ENCODE measurements around the gene PLEKHM2. TPM values are rescaled to one million over a fixed set of nuclear protein-coding genes. Genes with fewer than 3 reads are reported as not detected.

Gene PLEKHM2
- total RNA-seq, 1 experiment from 2014 or later, result 38.5 TPM

- intact Hi-C loops (cut with micrococcal nuclease), result no loop called here
- no peaks in the 10 kb centered on the region for H3K4me1 ChIP-seq (ENCODE audit: control insufficient read depth in 1 of 2, insufficient read depth in 2 of 2, low read length in 2 of 2)
- H3K4me2 ChIP-seq (ENCODE audit: low read length), result no peak overlapping the region
- no peaks in the 10 kb centered on the region for H3K9me2 ChIP-seq (ENCODE audit: insufficient read depth)
- no peak overlapping the region for H3K27ac ChIP-seq (ENCODE audit: low read depth, low read length)
- peaks cover 19% of the 10 kb centered on the region for H3K79me2 ChIP-seq (ENCODE audit: insufficient read depth, low read length)
- CTCF ChIA-PET, result no interaction called here
- H4K20me1 ChIP-seq (ENCODE audit: insufficient read depth), result no peaks in the 10 kb centered on the region
- H3K36me3 ChIP-seq (ENCODE audit: control insufficient read depth in 1 of 2, insufficient read depth in 2 of 2, low read length in 2 of 2), result no peaks in the 10 kb centered on the region
- POLR2A ChIA-PET, result no interaction called here
- no TSS peak for BruUV-seq (replicated peaks)
- RAD21 ChIA-PET (ENCODE audit: low non-redundant PET in 1 of 2, low total read pairs in 2 of 2, uncharacterized antibody in 2 of 2, unreplicated experiment in 2 of 2), result no interaction called here
- no peak overlapping the region for H3K9ac ChIP-seq (ENCODE audit: low read length)
- H3K27me3 ChIP-seq (ENCODE audit: insufficient read depth, low read length), result no peaks in the 10 kb centered on the region
- no peak for DNase-seq (ENCODE audit: low read depth, low spot score)
- TF ChIP-seq TCF7L2 (IDR thresholded peaks at IDR 0.05; ENCODE audit: borderline replicate concordance, extremely low read depth, insufficient read depth, insufficient read length) (no peak), ELF1 (IDR thresholded peaks at IDR 0.05; ENCODE audit: borderline replicate concordance, low read depth) (no peak), CBX3 (IDR thresholded peaks at IDR 0.05; ENCODE audit: low read depth) (no peak), CEBPB (IDR thresholded peaks at IDR 0.05; ENCODE audit: low read depth) (no peak), MAX (IDR thresholded peaks at IDR 0.05) (no peak), JUND (IDR thresholded peaks at IDR 0.05) (no peak), SP1 (IDR thresholded peaks at IDR 0.05; ENCODE audit: low read depth) (no peak), POLR2AphosphoS5 (IDR thresholded peaks at IDR 0.05; ENCODE audit: low read depth, low read length) (no peak), RAD21 (IDR thresholded peaks at IDR 0.05; ENCODE audit: low read depth) (no peak)
- TF ChIP-seq, protein P1, sequence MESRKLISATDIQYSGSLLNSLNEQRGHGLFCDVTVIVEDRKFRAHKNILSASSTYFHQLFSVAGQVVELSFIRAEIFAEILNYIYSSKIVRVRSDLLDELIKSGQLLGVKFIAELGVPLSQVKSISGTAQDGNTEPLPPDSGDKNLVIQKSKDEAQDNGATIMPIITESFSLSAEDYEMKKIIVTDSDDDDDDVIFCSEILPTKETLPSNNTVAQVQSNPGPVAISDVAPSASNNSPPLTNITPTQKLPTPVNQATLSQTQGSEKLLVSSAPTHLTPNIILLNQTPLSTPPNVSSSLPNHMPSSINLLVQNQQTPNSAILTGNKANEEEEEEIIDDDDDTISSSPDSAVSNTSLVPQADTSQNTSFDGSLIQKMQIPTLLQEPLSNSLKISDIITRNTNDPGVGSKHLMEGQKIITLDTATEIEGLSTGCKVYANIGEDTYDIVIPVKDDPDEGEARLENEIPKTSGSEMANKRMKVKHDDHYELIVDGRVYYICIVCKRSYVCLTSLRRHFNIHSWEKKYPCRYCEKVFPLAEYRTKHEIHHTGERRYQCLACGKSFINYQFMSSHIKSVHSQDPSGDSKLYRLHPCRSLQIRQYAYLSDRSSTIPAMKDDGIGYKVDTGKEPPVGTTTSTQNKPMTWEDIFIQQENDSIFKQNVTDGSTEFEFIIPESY (IDR thresholded peaks at IDR 0.05; ENCODE audit: extremely low read depth, insufficient replicate concordance, low read length), result no peak
- H3K4me3 ChIP-seq (replicated peaks in 1 of 2; ENCODE audit: low read depth in 1 of 2, low read length in 2 of 2), result no peak overlapping the region
- no peaks in the 10 kb centered on the region for H3K9me3 ChIP-seq (ENCODE audit: control insufficient read depth in 1 of 2, insufficient read depth in 1 of 2, low read depth in 1 of 2, low read length in 2 of 2)
- no peak overlapping the region for H2AFZ ChIP-seq (ENCODE audit: low read depth, low read length, poor library complexity, severe bottlenecking)
- no peak for ATAC-seq
Observed at GRCh38 chr1:15696956-15697521, 12.9 kb downstream of the PLEKHM2 start.

Measured in HCT116 (cell line).